ENCODE data around the gene FOXO6.
"Not testable (repeated sequence)": the region's sequence is repeated elsewhere in the genome, so short reads cannot be mapped to it uniquely, and the experiment has no call there.

Gene FOXO6

DNA sequence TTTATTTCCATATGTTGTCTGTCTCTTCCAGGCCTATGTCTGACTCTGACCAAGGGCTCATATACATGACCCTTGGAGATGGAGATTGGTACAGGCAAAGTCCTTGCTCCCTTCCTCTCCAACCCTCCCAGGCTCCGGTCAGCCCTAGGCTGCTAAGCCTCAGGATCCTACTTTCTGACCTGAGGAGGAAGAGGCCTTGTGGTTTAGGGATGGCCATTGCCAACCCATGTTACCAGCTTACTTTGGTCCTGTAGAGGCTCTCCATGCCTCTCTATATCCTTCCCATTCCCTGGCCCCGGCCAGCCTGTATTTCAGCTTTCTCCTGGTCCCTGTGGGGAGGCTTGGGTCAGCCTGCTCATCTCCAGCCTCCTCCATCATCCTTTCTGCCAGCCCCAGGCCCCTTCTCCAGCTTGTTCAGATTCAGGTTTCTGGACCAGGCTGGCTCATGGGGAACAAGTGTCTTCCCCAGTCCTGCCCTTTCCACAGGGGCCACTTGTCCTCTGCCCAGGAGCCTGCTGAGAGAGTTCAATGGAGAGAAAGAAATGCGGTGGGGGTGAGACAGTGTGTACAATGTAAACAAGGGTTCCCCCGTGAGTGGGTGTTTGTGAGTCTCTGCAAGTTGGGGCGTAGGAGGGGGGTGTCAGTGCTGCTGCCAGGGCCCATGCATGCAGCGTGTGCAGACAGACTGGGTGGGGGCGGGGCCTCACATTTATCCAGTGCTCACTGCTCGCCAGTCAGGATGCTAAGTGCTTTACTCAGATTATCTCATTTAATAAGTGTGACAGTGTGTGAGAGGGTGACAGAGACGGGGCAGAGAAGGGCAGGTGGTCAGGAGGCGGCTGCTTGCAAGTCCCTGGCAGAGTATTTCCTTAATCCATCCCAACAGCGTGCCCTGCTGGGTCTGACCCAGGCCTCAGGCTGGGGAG lies 31.3 kb upstream of the FOXO6 start:
- DNase-seq = no peak

DNA sequence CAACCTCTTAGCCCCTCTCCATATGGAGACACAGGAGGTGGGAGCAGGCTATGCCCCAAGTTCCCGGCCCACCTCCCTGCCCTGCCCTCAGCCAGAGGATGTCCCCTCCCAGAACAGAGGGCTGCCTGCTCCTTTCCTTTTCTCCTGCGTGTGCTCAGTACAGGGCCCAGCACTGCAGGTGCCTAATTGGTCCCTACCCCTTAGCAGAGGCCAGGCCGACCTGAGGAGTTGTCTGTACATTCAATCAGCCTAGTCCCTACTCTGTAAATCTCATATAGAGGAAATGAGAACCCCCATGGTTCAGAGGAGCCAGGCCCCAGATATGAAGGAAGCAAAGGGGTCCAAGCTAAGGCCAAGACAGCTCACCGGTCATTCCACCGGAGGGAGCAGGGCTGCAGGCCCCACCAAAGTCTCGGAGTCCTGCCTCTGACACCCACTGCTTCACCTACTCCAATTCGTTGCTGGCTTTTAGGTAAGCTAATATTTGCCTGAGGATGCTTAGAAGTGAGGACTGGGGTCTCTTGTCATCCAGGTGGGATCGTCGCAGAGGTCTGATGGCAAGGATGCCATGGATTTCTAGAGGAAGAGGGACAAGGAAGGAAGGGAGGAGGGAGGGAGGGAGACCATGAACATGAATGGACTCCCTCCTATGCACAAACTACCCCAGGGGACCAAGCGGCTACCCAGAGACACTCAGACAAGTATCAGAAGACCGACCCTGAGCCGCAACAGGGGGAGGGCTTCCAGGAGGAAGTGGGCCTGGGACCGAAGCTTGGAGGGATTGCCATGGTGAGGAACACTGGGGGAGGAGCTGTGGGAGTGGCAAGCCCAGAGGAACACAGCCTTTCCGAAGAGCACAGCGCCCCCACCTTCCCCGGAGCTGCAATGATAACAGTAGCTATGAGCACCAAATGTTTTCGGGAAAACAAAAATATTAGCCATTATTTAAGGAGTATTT lies 30.4 kb upstream of the FOXO6 start:
- no peak for DNase-seq

DNA sequence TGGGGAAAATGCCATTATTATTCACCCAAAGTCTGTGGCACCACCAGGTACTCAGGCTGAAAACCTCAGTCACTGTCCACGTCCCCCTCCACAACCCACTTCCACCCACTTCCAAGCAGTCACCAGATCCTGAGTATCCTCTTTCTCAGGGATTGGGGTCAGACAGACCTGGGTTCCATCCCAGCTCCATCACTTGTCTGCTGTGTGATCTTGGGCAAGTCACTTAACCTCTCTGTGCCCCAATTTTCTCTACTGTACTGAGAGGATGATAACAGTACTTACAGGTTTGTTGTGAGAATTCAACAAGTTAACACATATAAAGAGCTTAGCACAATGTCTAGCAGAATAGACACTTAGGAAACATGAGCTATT lies 29.7 kb upstream of the FOXO6 start:
- no peak for DNase-seq

DNA sequence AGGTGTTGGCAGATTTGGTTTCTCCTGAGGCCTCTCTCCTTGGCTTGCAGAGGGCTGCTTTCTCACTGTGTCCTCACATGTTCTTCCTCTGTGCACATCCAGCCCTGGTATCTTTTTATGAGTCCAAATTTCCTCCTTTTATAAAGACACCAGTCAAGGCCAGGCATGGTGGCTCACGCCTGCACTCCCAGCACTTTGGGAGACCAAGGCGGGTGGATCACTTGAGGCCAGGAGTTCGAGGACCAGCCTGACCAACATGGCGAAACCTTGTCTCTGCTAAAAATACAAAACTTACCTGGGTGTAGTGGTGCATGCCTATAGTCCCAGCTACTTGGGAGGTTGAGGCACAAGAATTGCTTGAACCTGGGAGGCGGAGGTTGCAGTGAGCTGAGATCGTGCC lies 29.1 kb upstream of the FOXO6 start:
- DNase-seq = not testable (repeated sequence)

- DNase-seq = no peak
These were observed 28.0 kb upstream of the FOXO6 start for GRCh38 chr1:41333146-41333784.

- DNase-seq = no peak
These were observed 22.4 kb upstream of the FOXO6 start for GRCh38 chr1:41338820-41339219.

GRCh38 chr1:41340655-41341364 lies 20.4 kb upstream of the FOXO6 start:
- no peak for DNase-seq

- DNase-seq = no peak
These were observed 19.9 kb upstream of the FOXO6 start for GRCh38 chr1:41341365-41341683.

DNA sequence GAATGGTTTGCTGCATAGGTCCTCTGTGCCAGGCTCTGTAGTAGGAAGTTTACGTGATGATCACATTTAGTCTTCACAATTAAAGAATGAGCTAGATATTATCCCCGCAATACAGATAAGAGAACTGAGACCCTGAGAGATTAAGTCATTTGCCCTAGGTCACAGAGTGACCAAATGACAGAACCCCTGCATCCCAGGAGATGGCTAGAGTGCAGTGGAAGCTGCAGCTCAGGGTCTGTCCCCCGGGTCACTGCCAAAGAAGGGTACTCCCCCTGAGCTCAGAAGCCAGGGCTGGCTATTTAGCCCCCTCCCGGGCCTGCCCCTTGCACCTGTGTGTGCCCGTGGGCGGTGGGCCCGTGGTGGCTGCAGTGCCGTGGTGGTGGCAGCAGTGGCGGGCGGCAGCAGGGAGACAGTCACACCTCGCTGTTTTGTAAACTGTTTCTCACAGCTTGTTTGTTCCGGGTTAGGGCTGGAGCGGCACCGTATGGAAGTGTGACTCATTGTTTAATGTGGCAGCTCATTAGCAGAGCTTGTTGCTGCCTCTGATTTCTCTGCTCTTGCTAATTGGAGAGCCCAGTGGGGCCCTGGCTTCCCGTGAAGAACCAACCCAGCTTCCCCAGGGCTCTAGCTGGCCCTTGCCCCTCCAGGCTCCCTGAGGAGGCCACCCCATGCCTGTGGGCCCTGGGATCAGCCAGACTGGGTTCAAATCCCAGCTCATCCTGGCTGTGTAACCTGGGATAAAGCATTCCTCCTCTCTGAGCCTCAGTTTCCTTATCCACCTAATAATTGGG lies 19.3 kb upstream of the FOXO6 start:
- DNase-seq = no peak

DNA sequence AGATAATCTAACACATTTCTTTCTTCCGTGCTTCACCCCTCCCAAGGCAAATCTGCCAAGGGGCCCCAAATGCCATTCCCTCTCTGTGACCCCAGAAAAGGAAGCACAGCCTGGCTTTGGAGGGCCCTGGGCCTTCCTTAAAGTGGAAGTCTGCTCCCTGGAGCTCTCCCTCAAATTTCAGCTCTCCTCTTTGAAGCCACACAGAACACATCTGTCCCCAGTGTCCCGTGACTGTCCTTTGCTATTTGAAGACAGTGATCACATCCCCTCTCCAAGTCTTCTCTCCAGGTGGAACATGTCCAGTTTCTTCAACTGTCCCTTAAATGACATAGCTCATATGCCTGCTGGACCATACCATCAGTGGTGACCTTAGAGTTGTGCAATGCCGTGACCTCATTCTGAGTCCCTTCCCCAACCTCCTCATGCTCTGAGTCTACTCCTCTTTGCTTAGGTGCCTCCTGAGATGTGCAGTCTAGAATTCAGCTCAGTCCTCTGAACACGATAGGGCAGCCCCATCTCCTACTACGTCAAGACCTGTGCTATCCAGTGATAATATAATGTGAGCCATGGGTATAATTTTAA lies 18.4 kb upstream of the FOXO6 start:
- DNase-seq = no peak

DNA sequence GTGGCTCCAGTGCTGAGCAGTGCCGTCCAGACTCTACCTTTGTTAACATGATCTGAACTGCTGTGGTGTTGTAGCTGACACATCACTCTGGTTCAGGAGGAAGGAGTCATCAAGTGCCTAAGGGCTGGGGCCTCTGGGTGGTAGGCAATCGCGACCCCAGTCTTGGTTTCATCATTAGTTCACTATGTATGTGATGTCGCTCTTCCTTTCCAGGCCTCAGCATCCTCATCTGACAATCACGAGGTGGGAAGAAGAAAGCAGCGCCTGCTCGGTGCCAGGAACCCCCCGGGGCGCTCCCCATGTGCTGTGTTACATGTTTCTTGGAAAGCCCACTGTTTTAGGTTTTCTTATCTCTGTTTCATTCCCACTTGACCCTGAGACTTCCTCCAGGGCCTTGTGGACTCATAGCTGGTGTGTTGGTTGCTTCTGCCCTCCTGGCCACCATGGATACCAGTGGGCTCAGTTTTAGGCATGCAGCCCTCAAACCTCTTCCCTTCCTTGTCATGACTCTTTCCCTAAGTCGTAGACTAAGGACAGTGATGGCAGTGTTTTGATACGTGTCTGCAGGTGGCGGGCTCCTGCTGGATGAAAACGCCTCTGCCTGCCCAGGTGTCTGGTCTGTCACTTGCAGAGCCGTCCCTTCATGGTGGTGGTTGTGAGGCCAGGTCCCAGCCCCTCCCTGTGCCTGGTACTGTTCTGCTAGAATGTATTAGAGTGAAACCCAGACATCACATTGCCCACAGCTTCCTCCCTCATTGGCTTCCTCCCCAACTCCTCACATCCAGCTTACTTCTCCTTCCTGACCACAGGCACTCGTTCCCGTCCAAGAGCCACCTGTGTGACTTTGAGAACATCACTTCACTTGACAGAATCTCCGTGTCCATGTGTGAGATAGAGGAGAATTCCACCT lies 17.2 kb upstream of the FOXO6 start:
- no peak for DNase-seq

- no peak for DNase-seq
These were observed 16.5 kb upstream of the FOXO6 start for GRCh38 chr1:41344708-41345159.

- DNase-seq = no peak
These were observed 15.7 kb upstream of the FOXO6 start for GRCh38 chr1:41345434-41346075.

- DNase-seq = no peak
These were observed 14.0 kb upstream of the FOXO6 start for GRCh38 chr1:41347276-41347675.

- no peak for DNase-seq
These were observed 12.8 kb upstream of the FOXO6 start for GRCh38 chr1:41348394-41348793.

DNA sequence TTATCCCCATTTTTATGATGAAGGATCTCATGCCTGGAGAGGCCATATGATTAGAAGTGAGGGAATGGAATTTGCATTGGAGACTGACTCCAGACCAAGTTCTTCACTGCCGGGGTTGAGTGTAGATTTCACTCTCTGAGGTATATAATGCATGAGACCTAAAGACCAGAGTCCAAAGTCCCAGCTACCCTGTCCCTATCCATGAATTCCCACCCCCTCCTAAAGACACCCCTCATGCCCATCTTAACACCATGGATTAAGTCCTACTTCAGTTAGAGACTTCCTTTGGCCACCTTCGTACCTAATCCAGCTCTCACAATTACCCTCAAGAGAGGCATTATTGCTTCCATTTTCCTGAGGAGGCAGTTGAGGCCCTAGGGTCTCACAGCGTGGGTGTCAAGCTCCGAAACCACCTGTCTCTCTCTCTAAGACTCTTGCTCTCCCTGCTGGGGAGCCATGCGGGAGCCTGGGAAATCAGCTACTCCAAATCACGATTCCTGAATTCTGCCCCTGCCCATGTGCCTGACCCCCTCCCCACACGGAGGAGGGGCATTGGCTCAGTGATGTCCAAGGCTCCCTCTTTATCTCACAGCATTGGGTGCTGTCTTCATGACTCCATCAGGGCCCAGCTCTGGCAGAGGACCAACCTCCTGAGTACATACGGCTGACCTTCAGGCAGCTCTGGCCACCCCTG lies 11.7 kb upstream of the FOXO6 start:
- no peak for DNase-seq

GRCh38 chr1:41350055-41350378 lies 11.2 kb upstream of the FOXO6 start:
- DNase-seq = no peak

- DNase-seq = no peak
These were observed 9.7 kb upstream of the FOXO6 start for GRCh38 chr1:41351262-41352151.
